DMS114 treated with DMSO at 0.1 percent for 48 hours (cell line): ENCODE measurements around the gene PDHX.

Experiments
- DNase-seq: peaks from one replicate; lab custom pipeline; 2025; ENCODE audit not compliant: unreplicated experiment; lab: John Stamatoyannopoulos, UW

PDHX gene

DNA sequence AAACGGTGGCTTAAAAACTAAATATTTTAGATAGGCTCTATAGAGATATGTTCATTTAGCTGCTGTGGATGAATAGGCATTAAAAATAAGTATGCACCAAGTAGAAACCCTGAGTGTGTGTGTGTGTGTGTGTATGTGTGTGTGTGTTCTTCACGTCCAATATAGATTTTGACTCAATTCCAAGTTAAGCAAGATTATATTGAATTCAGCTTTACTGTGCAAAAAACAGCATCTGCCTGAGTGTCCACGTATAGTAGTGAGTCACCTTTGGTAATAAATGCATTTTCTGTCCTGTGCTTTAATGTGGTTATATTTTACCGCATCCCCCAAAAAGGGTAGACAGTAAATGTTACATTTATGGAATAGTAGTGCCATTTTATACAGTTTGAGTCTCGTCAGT, 71.2 kb downstream of the PDHX start:
- DNase-seq: no peak

DNA sequence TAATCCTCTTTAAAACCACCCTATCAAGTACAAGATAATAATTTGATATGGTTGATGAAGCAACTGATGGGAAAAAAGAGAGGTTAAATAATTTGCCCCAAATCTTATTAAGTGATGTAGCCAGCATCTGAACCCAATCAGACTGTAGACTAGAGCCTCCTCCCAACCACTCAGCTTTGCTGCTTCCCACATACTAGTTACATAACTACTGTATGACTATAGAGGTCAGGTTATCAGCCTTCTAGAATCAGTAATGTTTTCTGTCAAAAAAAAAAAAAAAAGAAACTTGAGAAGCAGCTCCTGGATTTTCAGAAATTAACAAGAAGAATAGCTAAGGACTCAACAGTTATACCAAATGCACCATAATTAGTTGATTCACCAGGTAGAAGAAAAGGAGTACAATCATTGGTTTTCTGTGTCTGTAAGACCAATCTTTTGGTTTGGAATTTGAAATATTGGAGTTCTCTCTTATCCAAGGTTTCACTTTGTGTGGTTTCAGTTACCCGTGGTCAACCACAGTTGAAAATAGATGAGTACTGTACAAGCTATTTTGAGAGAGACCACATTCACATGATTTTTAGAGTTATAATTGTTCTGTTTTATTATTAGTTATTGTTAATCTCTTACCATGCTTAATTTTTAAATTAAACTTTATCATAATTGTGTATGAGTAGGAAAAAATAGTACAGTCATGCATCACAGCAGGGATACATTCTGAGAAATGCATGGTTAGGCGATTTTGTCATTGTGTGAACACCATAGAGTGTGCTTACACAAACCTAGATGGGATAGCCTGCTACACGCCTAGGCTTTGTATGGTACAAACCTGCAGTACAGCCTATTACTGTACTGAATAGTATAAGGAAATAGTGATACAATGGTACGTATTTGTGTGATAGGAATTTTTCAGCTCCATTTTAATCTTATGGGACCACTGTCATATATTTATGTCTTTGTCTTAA, 72.2 kb downstream of the PDHX start:
- DNase-seq: no peak

DNA sequence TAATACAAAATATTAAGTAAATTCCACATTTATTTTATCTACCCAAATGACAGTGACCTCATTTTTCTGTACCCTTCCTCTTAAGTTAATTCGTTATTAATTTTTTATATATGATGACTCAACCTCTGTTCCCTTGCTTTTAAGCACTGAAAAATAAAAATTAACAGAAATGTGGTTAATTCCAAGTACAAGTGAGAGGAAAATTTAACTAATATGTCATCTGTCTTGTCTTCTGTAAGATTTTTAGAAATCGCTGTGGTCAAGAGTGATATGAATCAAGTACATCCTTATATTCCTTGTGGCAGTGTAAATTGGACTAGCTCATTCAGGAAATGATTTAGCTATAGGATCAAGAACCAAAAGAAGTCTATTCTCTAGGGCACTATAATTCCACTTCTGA, 74.5 kb downstream of the PDHX start:
- DNase-seq: no peak

GRCh38 chr11:34994854-34995253, 78.4 kb downstream of the PDHX start:
- no peak for DNase-seq

DNA sequence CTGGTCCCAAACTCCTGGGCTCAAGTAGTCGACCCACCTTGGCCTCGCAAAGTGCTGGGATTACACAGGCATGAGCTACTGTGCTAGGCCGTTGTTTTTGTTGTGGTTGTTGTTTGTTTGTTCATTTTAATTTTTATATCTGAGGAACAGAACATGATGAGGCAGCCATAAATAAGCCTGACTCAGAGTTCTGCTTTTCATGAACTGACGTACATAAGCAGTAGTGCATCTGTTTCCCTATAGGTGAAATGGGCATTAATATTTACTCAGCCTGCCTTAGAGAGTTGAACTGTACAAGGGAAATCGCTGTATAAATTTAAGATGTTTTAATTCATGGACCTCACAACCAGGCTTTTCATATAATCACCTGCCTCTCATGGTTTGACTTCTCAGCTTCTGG, 80.5 kb downstream of the PDHX start:
- DNase-seq: no peak

- peak; percentile 1 for DNase-seq
Observed at GRCh38 chr11:34997952-34998528, 81.6 kb downstream of the PDHX start.

DNA sequence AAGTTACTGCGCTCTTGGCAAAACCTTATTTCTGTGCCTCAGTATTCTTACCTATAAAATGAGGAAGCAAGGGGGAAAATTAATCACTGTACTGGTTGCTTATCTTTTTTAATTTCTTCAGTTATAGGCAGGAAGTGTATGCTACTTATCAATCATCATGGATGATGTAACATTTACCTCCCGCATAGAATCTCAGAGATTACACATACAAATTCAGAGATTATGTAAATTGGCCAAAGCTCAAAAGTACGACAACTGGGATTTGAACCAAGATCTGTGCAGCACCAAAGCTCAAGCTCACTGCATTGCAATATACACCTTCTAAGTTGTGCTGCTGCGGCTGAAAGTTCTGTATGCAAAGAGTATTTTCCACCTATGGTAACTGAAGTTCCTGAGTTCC, 83.0 kb downstream of the PDHX start:
- DNase-seq: no peak

- no peak for DNase-seq
Observed at GRCh38 chr11:35003186-35003585, 86.8 kb downstream of the PDHX start.

DNA sequence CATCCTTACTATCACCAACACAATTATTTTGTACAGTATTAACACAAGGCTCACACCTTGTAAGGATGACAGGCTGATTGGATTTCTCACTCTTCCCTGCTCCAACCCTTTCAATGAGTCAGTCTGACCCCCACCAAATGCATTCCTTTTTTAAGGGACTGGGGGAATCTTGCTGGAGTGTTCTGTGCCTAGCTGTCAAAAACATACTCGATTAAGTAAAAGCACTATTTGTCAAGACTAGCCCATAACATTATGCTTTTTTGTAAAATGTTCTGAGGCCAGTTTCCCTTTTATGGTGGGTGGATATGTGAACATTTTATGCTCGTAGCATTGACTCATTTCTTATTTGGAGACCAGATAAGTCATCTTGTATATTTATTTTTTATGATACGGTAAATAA, 87.2 kb downstream of the PDHX start:
- no peak for DNase-seq

DNA sequence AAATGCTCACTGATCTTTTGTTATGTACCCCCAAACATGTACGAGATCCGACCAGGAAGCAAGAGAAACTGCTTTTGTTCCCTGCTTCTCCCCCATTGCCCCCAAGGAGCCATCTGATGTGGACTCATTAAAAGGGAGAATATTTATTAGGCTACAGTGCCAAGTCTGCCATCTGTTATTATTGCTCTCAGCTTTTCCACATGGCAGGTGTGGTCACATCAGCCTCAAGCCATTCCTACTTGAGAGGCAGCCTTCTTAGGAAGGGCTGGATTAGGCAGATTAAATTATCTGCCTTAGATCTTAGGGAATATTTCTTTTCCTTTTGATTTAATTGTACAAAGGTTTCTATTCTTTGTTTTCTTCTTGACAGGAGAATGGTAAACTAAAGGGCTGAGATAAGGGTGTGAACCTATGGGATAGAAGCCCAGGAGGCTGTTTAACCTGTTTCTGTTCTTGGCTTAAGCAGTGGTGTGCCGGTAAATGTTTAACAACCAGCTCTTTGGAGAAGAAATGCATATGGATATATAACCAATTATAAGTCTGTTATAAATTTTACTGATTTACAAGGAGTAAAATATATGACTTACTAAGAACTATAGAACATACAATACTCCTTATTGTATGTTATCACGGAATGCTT, 88.8 kb downstream of the PDHX start:
- DNase-seq: no peak

- DNase-seq: no peak
Observed at GRCh38 chr11:35006389-35007128, 90.1 kb downstream of the PDHX start.

GRCh38 chr11:35007277-35007676, 90.9 kb downstream of the PDHX start:
- DNase-seq: no peak

GRCh38 chr11:35009191-35009943, 92.9 kb downstream of the PDHX start:
- no peak for DNase-seq

DNA sequence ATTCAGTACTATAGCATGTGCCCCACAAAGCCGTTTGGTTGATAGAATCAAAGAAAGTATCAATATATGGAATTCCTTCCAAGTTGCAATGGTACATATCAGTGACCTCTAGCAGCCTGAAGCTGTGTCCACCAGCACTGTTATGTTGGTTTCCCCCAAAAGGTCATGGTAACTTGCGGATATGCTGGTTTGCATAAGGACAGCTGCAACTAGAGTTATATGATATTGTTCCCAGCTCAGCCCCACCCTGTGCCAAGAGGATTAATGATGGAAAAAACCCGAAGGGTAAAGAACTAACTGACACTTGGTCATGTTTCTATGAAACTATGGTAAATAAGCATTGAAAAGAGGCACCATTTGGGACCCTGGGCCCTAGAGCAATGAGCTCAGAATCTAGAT, 93.5 kb downstream of the PDHX start:
- DNase-seq: no peak

- DNase-seq: no peak
Observed at GRCh38 chr11:35010654-35011053, 94.2 kb downstream of the PDHX start.

DNA sequence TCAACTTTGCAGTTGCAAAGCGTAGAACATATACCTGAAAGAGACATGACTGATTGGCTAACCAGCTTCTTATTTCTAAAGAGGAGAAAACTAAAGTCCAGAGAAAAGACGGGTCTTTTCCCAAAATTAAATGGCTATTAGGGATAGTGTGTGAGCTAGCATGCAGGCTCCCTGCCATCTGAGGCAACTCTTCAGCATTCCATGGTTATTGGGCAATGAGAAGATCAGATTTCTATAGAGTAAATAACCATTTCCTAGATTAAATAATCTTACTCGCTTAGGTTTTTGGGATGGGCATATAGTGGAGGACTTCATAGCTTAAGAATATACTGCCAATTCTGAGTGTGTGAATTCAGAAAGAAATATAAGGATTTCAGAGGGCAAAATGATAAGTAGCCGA, 95.0 kb downstream of the PDHX start:
- DNase-seq: no peak

DNA sequence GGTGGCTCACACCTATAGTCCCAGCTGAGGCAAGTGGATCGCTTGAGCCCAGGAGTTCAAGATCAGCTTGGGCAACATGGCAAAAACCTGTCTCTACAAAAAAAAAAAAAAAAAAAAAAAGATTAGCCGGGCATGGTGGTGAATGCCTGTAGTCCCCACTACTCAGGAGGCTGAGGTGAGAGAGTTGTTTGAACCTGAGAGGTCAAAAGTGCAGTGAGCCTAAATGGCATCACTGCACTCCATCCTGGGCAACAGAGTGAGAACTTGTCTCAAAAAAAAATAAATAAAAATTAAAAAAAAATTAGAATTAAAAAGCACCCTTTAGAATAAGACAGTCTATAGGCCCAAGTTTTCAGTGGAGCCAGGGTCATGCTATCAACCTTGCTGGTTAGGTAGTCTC, 95.5 kb downstream of the PDHX start:
- no peak for DNase-seq

- DNase-seq: no peak
Observed at GRCh38 chr11:35012467-35013191, 96.2 kb downstream of the PDHX start.

DNA sequence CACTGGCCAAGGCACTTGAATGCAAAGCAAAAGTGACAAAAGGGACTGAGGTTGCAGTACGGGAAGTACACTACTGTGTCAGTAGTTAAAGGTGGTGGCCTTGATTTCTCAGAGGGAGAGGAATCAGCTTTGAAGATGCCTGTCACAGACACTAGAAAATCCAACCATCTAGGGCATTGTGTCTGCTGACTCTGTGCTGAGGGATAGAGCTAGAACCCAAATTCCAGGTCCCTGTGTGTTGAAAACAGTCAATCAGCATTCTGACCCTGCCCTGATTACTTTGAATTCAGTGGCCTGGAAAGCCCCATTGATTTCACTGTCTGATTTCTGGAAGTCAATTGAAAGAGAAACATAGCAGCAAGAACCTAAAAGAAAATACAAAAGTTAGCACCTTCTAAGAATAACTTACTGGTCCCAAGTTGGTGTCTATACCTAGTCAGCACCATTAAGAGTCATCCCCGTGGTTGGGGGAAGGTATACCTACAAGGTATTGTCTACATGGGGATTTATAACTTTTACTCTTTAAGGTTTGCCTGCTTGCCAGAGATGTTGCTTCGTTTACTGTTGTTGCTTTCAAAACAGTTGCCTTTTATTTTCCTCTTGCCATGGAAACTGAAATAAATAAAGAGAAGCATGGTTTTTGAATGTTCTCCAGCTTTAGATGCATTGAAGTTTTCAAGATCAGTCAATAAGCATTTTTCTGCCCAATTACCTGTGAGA, 97.3 kb downstream of the PDHX start:
- no peak for DNase-seq
